GM18520 (cell line): ENCODE data around the gene PI4KA.
"Not testable (repeated sequence)": the region's sequence is repeated elsewhere in the genome, so short reads cannot be mapped to it uniquely, and the experiment has no call there.

Source experiments
- ATAC-seq: cut with Tn5 transposase; IDR thresholded peaks from one replicate; pipeline ENCODE4 v1.9.1; 2021; ENCODE audit not compliant: unreplicated experiment

The PI4KA gene

DNA sequence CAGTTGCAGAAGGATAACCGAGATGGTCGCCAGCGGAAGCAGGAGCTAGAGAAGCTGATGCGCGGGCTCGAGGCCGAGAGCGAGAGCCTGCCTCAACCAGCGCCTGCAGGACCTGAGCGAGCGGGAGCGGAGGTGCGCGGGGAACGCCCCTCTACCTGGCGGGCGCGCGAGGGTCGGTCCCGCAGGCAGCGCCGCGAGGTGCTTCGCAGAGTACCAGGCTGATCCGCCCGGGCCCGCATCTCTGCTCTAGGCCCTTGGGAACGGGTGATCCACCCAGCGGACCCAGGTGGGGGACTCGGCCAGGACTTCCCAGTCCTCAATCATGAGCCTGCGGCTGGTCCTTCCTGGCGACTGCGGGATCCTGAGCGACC is 156.5 kb downstream of the PI4KA start:
- ATAC-seq, result peak; percentile 3

DNA sequence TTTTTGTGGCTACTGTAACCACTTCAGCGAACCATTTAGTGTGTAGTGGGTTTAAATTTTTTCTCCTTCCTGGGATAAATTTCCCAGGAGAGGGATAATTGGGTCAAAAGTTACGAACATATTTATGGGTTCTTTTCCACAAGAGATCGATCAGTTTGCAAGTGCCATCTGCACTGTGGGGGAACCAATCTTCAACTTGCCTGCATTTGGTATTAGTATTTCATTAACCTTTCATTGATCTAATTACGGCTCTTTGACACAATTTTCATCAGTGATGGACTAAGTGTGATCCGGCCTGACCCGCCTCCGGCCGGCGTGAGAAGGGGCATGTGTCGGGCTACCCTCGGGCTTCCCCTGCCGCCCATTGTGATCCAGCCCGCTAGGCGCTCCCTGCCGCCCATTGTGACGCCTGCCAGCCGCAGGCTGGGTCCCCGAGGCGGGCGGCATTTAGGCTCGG is 156.9 kb downstream of the PI4KA start:
- peak; percentile 1 for ATAC-seq

- ATAC-seq, result not testable (repeated sequence)
These were observed 158.3 kb downstream of the PI4KA start for GRCh38 chr22:20700347-20700746.

- not testable (repeated sequence) for ATAC-seq
These were observed 158.8 kb downstream of the PI4KA start for GRCh38 chr22:20699856-20700255.

GRCh38 chr22:20697481-20698113 is 161.0 kb downstream of the PI4KA start:
- ATAC-seq, result not testable (repeated sequence)

- not testable (repeated sequence) for ATAC-seq
These were observed 162.6 kb downstream of the PI4KA start for GRCh38 chr22:20696056-20696455.

DNA sequence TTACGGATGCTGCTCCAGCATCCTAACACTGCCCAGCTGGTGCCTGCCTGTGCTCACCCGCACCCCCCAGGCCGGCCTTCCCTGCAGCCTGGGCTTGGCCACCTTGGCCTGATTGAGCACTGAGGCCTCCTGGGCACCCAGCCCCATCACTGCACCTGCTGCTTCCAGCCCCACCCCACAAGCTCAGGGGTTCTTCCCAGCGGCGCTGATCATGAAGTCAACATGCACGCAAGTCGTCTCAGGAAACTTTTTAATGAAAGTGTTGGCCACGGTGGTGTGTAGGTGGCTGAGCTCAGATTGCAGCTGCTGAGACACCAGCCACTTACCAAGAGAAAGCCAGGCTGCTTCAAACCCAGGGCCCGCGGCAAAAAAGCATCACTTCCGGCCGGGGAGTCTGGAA is 163.4 kb downstream of the PI4KA start:
- not testable (repeated sequence) for ATAC-seq

DNA sequence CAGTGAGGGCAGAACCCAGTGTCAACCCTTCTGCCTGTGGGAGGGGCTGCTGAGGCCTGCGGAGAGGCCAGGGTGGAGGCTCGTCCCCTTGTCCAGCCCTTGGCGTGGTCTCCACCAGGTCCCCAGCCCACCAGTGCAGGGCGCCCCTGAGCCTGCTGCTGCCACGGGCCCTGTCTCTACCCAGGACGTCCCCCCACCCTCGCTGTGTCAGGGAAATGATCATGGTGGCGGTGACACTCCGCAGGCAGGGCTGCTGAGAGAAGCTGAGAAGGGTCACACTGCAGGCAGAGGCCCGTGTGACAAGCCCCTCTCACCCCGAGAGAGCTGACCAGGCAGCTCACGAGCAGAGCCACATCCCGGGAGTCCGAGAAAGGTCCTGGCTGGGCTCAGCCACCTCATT is 164.4 kb downstream of the PI4KA start:
- ATAC-seq, result not testable (repeated sequence)

GRCh38 chr22:20692926-20693325 is 165.7 kb downstream of the PI4KA start:
- ATAC-seq, result not testable (repeated sequence)

DNA sequence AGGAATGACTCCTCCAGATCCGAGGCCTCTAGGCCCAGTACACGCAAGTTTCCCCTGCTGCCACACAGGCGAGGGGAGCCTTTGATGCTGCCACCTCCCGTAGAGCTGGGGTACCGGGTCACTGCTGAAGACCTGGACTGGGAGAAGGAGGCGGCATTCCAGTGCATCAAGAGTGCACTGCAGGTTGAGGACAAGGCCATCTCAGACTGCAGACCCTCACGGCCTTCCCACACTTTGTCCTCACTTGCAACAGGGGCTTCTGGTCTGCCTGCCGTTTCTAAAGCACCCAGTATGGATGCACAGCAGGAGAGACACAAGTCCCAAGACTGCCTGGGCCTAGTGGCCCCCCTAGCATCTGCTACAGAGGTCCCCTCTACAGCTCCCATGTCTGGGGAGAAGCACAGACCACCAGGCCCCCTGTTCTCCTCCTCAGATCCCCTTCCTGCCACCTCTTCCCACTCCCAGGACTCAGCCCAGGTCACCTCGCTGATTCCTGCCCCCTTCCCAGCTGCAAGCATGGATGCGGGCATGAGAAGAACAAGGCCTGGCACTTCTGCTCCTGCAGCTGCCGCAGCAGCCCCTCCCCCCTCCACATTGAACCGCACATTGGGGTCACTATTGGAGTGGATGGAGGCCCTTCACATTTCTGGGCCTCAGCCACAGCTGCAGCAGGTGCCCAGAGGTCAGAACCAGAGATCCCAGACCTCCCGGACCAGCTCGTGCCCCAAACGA is 167.9 kb downstream of the PI4KA start:
- not testable (repeated sequence) for ATAC-seq

- ATAC-seq, result not testable (repeated sequence)
These were observed 171.0 kb downstream of the PI4KA start for GRCh38 chr22:20687356-20688172.

- ATAC-seq, result not testable (repeated sequence)
These were observed 172.8 kb downstream of the PI4KA start for GRCh38 chr22:20685764-20686163.

DNA sequence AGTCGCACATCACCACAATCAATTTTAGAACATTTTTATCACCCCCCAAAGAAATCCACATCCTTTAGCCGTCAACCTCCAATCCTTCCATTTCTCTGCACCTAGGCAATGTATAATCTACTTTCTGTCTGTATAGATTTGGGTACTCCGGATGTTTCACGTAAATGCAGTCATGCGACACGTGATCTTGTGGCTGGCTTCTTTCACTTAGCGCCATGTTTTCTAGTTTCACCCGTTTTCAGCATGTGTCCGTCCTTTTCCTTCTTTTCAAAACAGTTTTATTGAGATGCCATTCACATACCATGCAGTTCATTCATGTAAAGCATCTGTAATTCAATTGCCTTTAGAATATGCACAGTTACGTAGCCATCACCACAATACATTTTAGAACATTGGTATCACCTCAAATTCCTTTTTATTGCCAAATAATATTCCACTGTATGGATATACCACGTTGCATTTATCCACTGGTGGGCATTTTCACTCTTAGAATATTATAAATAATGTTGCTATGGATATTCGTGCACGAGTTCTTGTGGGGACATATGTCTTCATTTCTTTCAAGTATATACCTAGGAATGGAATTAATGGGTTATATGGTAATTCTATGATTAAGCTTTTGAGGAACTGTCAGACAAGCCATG is 179.7 kb downstream of the PI4KA start:
- ATAC-seq, result not testable (repeated sequence)

- ATAC-seq, result no peak
These were observed 180.8 kb downstream of the PI4KA start for GRCh38 chr22:20677684-20678242.

- not testable (repeated sequence) for ATAC-seq
These were observed 183.0 kb downstream of the PI4KA start for GRCh38 chr22:20675613-20676012.

- ATAC-seq, result no peak
These were observed 183.6 kb downstream of the PI4KA start for GRCh38 chr22:20674998-20675397.

GRCh38 chr22:20673295-20674195 is 185.1 kb downstream of the PI4KA start:
- ATAC-seq, result no peak

DNA sequence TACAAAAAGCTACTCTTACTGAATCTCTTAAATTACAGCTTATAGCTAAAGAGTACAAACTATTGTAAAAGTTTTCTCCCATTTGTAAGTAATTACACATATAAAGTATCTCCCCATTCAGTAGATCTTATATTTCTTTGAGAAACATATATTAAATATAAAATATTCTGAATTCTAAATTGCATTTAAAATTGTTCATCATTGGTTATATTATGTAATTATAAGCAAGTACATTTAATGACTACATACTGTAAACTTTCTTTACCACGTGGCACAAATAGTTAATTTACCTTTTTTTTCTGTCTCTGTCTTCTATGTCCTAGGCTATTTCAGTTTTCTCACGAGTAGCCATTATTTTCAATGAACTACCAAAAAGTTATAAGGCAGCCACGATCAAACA is 185.9 kb downstream of the PI4KA start:
- no peak for ATAC-seq

- ATAC-seq, result no peak
These were observed 186.6 kb downstream of the PI4KA start for GRCh38 chr22:20672082-20672424.
